ENCODE data around the gene IQCH. TPM values are rescaled to one million over a fixed set of nuclear protein-coding genes. Genes with fewer than 3 reads are reported as not detected.

The IQCH gene
- total RNA-seq, 1 donor from 2014 or later = 1.5 TPM

DNA sequence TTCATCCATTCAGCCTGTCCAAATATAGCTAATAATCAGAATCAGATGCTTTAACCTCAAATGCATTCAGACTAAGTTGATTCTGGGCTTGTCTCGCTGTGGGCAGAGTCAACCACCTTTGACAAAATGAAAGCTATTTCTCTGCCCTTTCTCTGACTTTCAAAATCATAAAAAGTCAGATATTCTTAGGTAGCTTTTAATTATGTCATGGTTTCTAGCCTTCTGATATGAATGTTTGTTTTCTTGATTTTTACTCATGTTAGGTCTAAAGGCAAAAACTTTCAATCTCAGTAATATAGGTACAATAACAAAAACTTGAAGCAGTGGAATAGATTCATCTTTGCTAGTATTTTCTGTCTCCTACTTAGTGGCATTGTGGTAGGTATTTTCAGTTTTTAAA, 241.0 kb downstream of the IQCH start:
- Histone ChIP-seq H3K27me3 (no peaks in the 10 kb centered on the region), H3K4me1 (no peaks in the 10 kb centered on the region), H3K4me3 (no peak overlapping the region), H3K9me3 (no peaks in the 10 kb centered on the region), H3K36me3 (no peaks in the 10 kb centered on the region), H3K27ac (no peak overlapping the region)
- intact Hi-C loops (cut with DNase I) = no loop called here
- TF ChIP-seq POLR2A (IDR thresholded peaks at IDR 0.05) = no peak
- TF ChIP-seq POLR2AphosphoS5 (IDR thresholded peaks at IDR 0.05; ENCODE audit: insufficient read depth in 1 of 2, low read depth in 1 of 2) = no peak
- TF ChIP-seq, protein P1, sequence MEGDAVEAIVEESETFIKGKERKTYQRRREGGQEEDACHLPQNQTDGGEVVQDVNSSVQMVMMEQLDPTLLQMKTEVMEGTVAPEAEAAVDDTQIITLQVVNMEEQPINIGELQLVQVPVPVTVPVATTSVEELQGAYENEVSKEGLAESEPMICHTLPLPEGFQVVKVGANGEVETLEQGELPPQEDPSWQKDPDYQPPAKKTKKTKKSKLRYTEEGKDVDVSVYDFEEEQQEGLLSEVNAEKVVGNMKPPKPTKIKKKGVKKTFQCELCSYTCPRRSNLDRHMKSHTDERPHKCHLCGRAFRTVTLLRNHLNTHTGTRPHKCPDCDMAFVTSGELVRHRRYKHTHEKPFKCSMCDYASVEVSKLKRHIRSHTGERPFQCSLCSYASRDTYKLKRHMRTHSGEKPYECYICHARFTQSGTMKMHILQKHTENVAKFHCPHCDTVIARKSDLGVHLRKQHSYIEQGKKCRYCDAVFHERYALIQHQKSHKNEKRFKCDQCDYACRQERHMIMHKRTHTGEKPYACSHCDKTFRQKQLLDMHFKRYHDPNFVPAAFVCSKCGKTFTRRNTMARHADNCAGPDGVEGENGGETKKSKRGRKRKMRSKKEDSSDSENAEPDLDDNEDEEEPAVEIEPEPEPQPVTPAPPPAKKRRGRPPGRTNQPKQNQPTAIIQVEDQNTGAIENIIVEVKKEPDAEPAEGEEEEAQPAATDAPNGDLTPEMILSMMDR (IDR thresholded peaks at IDR 0.05) = no peak
- DNase-seq (ENCODE audit: extremely low spot score in 2 of 2) = no peak

DNA sequence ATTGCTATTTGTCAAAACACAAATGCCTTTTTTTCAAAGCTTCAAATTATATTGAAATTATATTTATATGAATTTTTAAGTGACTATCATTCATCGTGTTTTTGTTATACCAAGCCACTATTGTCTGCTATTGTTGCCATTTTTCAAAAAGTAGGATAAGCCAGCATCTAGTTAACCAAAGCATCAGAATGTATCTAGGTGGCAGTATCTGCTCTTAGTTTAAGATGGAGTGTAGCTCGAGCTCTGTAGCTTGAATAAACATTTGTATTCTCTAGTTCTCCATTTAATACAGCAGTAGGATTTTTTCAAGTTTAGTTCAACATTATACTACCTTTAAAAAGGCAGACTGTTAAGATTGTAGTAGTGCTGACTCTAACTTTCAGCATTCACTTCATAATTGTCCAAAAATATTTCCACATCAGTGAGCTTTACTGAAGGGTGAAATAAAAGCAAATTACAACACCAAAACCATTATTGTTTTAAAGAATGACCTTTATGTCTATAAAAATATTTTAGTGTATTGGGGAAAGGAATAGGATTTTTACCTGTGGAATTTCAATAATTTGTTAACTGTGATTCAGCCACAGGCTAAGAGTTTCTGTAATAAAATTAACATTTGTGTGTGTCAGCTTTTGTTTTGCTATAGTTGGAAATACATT, 246.7 kb downstream of the IQCH start:
- Histone ChIP-seq H3K27me3 (no peaks in the 10 kb centered on the region), H3K4me1 (no peaks in the 10 kb centered on the region), H3K36me3 (no peaks in the 10 kb centered on the region), H3K4me3 (no peak overlapping the region), H3K27ac (no peak overlapping the region), H3K9me3 (no peaks in the 10 kb centered on the region)
- DNase-seq (ENCODE audit: extremely low spot score in 2 of 2) = no peak
- intact Hi-C loops (cut with DNase I) = no loop called here
- TF ChIP-seq, protein P1 (IDR thresholded peaks at IDR 0.05) = no peak
- TF ChIP-seq POLR2A (IDR thresholded peaks at IDR 0.05) (no peak), POLR2AphosphoS5 (IDR thresholded peaks at IDR 0.05; ENCODE audit: insufficient read depth in 1 of 2, low read depth in 1 of 2) (no peak)

DNA sequence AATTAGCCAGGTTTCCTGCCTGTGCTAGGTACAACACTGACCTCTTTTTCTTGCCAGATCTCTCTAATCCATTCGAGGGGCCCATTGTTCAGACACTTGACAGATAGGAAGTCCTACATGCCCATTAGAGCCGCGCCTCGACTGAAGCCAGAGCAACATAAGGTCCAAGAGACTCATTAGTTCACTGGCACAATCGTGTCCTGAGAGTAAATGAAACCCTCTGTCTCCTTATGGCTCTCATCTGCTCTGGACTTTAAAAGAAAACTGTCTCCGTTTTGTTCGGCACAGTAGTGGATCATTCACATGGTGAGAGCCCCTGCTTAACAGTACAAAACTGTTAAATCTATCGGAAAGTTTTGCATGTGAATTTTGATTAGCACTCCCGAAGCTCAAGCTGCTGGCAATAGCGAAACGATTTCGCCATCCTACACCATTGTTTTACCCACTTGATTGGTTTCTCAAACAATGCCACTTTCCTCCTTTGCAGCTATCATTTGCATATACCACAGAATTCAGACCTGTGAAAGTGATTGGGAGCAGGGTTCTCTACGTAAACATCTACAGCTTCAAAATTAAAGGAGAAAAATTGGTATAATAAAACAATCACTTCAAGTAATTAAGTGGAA, 247.4 kb downstream of the IQCH start:
- Histone ChIP-seq H3K4me1 (no peaks in the 10 kb centered on the region), H3K4me3 (no peak overlapping the region), H3K9me3 (no peaks in the 10 kb centered on the region), H3K36me3 (no peaks in the 10 kb centered on the region), H3K27me3 (no peaks in the 10 kb centered on the region), H3K27ac (no peak overlapping the region)
- intact Hi-C loops (cut with DNase I) = no loop called here
- no peak for DNase-seq (ENCODE audit: extremely low spot score in 2 of 2)
- TF ChIP-seq POLR2A (IDR thresholded peaks at IDR 0.05) = no peak
- TF ChIP-seq POLR2AphosphoS5 (IDR thresholded peaks at IDR 0.05; ENCODE audit: insufficient read depth in 1 of 2, low read depth in 1 of 2) = no peak
- TF ChIP-seq, protein P1 (IDR thresholded peaks at IDR 0.05) = no peak

DNA sequence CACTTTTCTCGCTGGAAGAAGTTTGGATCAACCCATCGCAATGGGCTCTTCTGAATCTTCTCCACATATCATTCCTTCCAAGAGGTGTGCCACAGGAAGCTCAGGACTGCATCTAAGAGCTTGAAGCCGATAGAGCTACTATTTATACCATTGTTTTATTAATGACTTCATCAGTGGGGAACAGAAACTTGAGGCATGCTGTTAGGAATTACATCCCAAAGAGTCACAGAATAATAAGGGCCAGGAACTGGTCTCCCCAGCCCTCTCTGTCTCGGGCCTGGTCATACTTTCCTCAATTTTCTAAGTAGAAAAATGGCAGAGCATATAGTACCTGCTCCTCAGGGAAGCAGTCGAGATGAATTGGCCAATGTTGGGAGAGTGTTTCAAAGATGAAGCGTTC, 249.5 kb downstream of the IQCH start:
- Histone ChIP-seq H3K9me3 (no peaks in the 10 kb centered on the region), H3K27ac (no peak overlapping the region), H3K4me3 (no peak overlapping the region), H3K36me3 (no peaks in the 10 kb centered on the region), H3K4me1 (no peaks in the 10 kb centered on the region), H3K27me3 (no peaks in the 10 kb centered on the region)
- no peak for DNase-seq (ENCODE audit: extremely low spot score in 2 of 2)
- intact Hi-C loops (cut with DNase I) = no loop called here
- no peak for TF ChIP-seq POLR2AphosphoS5 (IDR thresholded peaks at IDR 0.05; ENCODE audit: insufficient read depth in 1 of 2, low read depth in 1 of 2)

DNA sequence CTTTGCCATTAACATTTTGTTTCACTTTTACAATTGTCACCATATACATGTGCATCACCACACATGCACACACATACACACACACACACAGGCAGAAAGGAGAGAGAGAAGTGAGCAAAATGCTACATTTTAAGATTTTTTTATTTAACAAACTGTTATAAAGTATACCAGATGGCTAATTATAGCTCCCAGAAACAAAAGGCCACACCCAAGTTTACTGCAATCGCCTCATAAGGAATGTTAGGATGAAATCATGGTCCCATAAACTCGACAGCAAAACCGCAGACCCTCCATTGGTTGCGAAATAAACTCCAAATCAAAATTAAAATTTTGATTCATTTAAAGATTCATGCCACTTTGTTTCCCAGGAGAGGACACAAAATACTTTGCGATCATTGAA, 250.2 kb downstream of the IQCH start:
- no peak for DNase-seq (ENCODE audit: extremely low spot score in 2 of 2)
- TF ChIP-seq POLR2A (IDR thresholded peaks at IDR 0.05) = no peak
- TF ChIP-seq POLR2AphosphoS5 (IDR thresholded peaks at IDR 0.05; ENCODE audit: insufficient read depth in 1 of 2, low read depth in 1 of 2) = no peak
- TF ChIP-seq, protein P1 (IDR thresholded peaks at IDR 0.05) = no peak
- intact Hi-C loops (cut with DNase I) = no loop called here
- H3K27me3 ChIP-seq = no peaks in the 10 kb centered on the region
- no peak overlapping the region for H3K4me3 ChIP-seq
- no peaks in the 10 kb centered on the region for H3K4me1 ChIP-seq
- no peaks in the 10 kb centered on the region for H3K36me3 ChIP-seq
- H3K9me3 ChIP-seq = no peaks in the 10 kb centered on the region
- peak overlapping the region; percentile 31 for H3K27ac ChIP-seq

All from vagina (tissue), 2 donors.